ENCODE data around the gene EFHD2.
"Not testable (repeated sequence)": the region's sequence is repeated elsewhere in the genome, so short reads cannot be mapped to it uniquely, and the experiment has no call there.

The EFHD2 gene

DNA sequence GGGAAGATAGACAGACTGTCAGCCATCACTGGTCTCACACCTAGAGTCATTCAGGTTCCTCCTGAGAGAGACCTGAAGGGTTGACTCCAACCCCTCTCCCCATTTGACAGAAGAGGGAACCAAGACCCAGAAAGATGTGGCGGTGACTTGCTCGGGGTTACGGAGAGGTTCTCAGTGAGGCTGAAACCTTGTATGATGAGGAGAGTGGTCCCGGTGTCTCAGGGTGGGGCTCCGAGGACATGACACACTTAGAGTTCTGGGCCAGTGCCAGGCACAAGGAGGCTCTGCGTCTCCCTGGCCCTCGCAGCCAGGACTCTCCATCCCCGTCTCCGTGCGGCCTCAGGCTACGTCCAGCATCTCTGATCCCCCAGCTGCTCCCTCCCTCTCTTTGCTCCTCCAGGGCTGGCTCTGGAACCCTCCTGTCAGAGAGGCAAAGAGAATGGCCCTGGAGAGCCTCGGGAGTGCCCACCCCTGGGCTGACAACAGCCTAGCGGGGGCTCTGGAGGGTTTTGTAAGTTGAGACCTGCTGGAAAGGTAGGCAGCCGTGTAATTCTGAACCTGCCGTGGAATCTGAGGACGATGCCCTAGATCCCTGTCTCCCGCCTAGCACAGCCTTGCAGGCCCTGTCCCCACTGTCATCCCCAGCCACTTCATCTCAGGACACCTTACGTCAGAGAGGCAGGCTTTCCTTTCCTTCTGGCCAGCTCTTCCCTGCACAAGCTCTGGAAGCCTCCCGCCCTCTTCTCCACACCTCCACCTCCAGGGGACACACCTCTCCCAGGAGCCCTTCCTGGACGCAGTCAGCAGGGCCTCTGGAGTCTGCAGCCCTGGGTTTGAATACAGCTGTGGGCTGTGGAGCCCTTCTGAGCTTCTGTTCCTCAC lies 4.1 kb downstream of the EFHD2 start:
- DNase-seq, result no peak

DNA sequence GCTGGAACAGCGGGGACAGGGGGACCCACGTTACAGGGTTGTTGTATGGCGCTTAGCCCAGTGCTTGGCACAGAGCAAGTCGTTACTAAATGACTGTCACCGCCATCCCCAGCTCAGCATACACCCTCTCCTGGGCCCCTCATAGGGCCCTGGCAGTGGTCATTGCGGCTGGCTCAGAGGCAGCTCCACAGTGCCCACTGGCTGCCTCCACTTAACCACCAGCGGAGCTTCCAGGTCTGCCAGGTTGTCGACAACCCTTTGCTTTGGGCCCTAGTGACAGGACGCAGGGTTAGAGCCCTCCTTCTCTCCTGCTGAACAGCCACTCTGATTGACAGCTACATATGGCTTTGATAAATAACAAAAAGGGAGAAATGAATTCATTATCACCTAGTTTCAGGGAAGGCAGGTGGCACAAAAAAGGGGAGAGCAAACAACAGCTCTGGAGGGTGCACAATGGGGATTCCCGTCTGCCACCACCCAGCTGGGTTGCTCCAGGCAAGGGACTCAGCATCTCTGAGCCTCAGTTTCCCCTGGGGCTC lies 4.8 kb downstream of the EFHD2 start:
- DNase-seq, result no peak

DNA sequence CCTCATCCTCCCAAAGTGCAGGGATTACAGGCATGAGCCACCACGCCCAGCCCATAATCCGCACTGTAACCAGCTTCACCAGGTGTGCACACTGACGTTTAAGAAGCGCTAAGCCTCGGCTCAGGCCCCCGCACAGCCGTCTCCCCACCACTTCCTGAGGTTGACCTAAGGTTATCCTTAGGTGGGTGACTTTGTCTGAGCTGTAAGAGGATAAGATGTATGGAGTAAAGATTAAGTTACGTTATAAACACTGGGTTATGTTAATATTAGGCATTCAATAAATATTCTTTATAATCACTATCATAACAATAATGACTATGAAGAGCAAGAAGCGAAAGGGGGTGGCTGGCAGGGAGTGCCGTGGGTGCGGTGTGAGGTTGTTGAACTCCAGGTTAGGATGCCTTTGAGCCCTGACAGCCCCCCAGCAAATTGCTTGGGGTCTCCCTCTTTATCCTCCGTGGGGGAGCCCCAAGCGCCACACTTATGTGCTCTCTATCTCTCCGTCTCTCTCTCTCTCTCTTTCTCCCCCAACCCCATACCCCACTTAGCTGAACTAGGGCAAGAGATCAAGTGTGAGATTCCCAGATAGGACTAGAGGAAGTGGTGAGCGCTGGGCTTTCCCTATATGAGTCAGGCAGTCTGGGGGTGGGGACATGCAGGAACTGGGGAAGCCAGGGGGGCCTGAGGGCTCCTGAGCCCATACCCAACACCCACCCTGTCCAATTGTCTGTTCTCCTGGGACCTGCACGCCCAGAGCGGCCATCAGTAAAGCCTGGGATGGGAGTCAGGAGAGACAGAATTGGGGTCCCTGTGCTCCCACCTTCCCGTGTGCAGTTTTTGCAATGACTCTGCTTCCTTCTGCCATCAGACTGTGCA lies 7.6 kb downstream of the EFHD2 start:
- DNase-seq, result no peak

DNA sequence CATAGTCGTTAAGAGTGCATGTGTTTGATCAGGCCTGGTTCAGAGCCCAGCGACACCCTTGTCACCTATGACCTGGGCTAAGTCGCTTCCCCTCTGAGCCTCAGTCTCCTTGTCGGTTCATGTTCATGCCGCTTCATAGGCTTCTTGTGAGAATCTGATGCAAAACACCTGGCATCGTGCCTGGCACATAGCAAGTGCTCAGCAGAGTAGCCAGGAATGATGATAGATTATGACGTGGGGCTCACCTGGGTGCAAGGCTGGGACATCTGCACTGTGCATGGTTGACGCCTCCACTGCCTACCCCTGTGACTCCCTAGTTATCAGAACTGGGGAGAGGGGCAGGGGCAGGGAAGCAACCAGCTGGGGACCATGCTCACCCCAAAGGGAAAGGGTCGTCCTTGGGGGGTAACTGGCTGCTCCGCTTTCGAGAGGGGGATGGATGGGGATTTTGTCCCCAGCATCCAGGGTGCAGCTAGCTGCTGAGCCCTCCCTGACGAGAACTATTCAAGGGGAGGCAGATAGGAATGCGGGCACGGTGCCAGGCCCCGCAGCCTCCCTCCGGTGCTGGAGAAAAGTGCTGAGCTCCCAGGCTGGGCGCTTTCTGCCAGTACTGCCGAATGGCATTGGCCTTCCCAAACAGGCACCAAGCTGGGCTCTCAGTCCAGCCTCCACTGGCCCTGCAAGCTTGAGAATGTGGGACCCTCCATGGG lies 9.3 kb downstream of the EFHD2 start:
- peak in 1 of 2 experiments; percentile 16 for DNase-seq

DNA sequence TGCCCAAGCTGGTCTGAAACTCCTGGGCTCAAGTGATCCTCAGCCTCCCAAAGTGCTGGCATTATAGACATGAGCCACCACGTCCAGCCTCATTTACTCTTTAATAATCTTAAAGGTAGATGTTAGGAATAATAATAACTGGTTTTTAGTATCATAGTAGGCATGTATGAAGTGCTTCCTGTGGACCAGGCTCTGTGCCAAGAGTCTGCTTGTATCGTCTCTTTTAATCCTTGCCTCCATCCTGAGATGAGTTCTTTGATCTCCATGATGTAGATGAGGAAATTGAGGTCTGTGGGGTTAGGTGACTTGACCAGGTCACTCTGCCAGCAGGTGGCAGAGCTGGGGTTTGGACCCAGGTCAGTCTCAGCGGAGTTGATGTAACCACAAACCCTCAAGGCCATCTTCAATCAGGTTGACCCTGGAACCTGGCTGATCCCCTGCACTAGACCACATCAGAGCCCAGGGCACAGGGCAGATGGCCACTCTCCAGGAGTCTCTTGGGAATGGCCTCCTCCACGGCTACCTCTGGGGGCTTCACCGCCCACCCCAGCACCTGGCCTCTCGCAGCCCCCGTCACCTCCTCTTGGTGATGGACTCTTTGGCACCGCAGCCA lies 11.3 kb downstream of the EFHD2 start:
- DNase-seq, result no peak

DNA sequence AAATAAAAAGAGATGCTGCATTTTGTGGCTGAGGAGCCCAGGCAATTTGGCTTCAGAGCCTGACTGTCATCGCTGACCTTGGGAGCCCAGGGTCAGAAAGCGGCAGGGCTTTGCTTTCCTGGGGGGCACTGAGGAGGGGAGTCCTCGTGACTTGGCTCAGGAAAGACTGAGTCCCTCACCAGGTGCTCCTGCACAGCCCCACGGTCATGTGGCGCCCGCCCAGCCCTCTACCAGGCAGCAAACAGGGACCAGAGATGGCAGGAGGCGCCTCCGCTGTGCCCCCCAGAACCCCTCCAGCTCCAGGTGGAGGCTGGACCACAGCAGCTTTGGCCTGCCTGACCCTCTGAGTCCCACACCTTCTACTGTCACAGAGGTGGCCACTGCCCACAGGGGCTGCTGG lies 13.2 kb downstream of the EFHD2 start:
- no peak for DNase-seq

DNA sequence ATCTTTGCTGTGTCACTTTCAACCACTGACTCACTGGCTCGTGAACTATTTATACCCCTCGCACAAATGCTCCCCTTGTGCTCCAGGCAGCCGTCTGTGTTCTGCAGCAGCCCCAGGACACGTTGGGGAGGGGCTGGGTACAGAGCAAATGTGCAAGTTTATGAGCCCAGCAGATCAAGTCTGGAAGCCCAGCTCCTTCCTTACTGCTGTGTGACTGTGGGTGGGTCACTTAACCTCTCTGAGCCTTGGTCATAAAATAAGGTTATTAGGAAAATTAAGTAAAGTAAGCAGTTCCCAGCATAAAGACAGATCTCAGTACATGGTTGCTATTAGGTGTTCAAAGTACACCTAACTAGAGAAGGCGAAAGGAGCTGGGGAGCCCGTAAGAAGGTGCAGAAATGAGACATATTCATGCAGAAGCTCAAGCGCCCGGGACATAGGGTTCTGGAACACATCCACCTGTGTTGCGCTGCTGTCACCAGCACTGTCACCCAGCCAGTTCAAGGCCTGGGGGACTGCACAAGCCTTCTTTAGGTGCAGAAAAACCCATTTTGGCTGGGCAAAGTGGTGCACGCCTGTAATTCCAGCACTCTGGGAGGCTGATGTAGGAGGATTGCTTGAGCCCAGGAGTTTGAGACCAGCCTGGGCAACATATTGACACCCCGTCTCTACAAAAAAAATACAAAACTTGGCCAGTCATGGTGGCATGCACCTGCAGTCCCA lies 13.8 kb downstream of the EFHD2 start:
- no peak for DNase-seq

DNA sequence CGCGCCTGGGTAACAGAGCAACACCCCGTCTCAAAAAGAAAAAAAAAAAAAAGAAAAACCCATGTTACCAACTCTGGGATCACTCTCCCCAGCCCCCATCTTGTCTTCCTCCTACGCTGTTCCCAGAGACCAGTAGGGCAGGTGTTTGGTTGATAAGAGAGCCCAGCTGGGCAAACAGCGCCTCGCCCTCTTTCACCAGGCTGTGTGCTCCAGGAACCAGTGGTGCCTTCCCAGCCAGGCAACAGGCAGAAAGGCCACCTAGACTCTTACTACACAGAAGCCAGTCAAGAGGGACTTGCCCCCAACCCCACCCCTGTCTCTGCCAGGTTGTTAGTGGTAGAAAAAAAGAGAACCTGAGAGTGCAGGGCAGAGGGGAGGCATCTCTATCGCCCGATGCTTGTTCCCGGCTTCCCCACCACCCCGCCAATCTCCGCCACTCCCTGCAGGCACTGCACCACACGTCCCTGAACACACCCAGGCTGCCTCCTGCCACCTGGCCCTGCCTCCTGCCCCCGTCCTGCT lies 14.5 kb downstream of the EFHD2 start:
- DNase-seq, result peak; percentile 95 to 96

DNA sequence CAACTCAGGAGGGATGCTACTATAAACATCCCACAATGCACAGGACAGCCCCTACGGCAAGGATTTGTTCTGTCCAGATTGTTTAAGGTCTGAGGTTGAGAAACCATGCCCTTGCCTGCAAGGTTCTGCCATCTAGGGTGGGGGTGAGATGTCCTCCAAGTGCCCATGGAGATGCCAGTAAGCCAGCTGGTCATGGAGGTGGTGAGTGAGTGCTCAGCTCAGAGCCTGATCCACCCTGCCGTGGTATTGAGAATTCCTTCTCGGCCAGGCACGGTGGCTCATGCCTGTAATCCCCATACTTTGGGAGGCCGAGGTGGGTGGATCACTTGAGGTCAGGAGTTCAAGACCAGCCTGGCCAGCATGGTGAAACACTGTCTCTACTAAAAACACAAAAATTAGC lies 15.3 kb downstream of the EFHD2 start:
- DNase-seq, result no peak

DNA sequence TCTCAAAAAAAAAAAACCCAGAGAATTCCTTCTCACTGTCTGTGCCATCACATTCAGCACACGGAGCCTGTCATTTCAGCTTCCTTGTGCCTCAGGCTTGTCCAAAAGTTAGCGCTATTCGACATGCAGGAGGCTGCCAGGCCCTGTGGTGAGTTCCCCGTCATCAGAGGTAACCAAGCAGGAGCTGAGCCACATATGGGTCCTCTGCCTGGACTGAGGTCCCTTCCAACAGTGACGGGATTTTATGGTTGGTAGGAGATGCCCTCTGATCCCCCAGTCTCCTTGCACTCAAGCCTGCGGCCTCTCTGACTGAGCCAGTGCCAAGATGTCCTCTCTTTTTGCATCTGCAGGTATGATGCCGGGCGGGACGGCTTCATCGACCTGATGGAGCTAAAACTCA lies 15.8 kb downstream of the EFHD2 start:
- DNase-seq, result no peak

DNA sequence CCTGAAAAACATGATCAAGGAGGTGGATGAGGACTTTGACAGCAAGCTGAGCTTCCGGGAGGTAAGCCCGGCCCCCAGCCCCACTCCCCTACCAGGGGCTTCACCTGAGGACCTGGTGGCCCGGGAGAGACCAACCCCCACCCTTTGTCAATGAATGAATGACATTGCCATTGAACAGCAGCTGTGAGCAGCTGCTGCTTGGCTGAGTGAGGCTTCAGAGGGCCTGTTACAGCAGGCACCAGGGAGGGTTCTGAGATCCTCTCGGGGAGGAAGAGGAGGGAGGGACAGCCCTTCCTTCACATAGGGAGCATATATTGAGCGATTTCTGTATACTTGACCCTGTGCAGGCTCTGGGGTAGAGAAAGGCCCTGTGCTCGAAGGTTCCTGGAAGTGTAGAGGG lies 16.3 kb downstream of the EFHD2 start:
- DNase-seq, result peak in 1 of 2 experiments; percentile 27

DNA sequence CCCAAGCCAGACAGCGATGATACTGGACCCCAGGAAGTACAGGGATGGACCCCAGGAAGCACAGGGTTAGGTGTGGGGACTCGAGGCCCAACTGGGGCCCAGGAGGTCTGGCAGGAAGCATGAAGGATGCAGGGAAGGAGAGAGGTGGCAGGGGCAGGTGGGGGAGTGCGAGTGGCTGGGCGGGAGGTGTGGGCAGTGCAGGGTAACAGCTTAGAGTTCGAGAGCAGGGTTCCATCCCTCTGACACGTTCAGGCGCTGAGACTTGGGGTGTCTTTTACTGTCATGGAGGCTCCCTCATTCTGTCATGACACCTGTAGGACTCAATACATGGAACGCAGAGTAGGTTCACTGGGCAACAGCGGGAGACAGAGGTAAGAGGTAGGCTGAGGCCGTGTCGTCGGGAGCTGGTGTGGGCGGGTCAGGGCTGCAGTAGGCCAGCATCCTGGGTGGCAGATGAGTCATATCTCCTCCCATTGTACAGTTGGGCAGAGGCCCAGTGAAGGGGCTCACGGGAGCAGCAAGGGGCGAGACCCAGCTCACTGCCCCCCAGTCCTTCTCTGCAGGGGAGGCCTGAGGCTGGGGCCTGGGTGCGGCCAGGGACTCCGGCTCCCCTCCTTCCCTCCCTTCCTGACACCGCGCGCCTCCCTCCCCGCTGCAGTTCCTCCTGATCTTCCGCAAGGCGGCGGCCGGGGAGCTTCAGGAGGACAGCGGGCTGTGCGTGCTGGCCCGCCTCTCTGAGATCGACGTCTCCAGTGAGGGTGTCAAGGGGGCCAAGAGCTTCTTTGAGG lies 17.0 kb downstream of the EFHD2 start:
- DNase-seq, result no peak

DNA sequence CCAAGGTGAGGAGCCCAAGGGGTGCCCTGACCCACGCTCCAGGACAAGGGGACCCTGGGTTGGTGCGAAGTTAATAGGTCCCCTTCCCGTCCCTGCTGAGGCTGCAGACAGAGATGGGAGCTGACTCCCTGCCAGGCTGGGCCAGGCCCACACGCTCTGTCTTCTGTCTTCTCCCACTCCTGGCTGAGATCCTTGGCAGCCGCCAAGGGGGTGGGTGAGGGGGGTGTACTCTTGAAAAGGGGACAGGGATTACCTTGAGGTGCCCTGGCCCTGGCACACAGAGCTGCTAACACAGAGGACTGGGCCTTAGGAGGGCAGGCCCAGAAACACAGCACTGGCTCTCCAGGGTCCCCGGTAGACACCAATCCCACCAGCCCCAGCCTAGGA lies 17.6 kb downstream of the EFHD2 start:
- no peak for DNase-seq

DNA sequence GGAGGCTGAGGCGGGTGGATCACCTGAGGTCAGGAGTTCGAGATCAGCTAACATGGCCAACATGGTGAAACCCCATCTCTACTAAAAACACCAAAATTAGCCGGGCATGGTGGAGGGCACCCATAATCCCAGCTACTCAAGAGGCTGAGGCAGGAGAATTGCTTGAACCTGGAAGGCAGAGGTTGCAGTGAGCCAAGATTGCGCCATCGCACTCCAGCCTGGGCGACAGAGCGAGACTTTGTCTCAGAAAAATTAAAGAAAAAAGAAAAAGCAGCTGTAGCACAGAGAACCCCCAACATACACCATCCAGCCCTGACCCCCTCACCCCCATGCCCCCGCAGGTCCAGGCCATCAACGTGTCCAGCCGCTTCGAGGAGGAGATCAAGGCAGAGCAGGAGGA lies 18.6 kb downstream of the EFHD2 start:
- not testable (repeated sequence) for DNase-seq

DNA sequence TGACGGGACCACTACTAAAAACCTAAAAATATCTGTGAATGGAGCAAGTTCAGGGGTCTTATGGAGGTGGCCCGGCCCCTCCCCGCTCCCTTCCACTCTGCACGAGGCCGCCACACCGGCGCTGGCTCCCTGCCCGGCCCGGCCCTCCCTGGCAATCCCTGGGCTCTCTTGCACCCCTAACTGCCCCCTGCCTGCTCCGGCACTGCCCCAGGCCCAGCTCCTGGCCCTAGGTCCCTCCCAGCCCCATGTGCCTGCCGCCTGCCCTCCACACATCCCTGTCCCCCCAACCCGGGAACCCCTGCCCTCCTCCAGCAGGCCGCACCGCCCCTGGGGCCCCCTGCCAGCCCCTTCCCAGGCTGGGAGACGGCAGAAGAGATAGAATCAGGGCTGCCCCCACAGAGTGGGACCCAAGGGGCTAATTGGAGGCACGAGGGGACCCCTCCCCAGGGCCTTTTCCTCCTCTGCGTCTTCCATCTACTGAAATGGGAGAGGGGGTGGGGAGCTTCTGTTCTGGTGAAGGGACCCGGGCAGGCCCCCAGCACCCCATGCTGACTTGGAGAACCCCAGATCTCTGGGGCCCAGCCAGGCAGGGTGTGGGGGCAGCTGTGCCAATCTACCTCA lies 19.2 kb downstream of the EFHD2 start:
- no peak for DNase-seq

DNA sequence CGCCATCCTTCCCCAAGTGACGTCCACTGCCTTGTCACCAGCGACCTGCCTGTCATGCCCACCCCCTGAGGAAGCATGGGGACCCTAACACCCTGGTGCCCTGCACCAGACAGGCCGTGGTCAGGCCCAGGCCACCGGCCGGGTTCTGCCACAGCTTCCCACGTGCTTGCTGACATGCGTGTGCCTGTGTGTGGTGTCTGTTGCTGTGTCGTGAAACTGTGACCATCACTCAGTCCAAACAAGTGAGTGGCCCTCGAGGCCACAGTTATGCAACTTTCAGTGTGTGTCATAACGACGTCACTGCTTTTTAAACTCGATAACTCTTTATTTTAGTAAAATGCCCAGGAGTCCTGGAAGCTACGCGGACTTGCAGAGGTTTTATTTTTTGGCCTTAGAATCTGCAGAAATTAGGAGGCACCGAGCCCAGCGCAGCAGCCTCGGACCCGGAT lies 20.0 kb downstream of the EFHD2 start:
- no peak for DNase-seq

DNA sequence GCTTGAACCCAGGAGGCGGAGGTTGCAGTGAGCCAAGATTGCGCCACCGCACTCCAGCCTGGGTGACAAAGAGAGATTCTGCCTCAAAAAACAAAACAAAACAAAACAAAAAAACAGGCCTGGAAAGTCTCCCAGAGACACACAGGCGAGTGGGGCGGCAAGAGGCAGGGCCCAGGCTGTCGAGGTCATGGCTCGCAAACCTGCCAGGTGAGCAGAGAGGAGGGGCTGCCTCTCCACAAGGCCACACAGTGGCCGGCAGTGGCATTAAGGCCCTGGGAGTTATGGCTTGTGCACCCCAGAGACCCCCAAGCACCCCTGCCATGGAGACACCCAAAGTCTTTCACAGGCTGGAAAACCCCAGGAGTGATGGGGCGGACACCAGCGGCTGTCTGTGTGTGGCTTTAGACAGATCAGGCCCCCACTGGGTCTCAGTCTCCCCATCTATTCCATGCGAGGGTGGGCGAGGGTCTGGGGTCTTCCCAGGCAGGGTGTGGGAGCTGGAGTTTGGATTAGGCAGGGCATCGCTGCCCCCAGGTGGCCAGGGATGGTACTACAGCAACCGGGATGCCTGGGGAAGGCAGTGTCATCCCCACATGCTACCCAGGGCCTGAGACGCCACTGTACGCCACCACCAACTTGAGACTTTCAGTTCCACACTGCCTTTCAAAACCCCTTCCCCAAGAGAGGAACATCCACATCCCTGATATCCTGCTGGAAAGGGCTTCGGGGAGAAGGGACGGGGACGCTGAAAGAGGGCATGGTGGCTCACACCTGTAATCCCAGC lies 21.3 kb downstream of the EFHD2 start:
- DNase-seq, result peak; percentile 34 to 40

DNA sequence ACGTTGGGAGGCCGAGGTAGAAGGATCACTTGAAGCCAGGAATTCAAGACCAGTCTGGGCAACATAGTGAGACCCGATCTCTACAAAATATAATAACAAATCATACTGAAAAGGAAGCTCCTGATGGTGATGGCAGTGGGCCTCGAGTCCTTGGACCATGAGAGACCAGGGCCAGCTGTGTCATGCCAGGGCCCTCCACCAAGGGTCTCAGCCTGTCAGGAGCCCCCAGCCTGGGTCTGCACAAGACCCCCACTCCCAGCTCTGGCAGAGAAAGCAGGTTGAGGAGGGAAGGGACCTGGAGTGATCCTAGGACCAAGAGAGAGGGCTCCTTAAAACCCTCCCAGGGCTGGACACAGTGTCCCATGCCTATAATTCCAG lies 21.9 kb downstream of the EFHD2 start:
- no peak for DNase-seq

DNA sequence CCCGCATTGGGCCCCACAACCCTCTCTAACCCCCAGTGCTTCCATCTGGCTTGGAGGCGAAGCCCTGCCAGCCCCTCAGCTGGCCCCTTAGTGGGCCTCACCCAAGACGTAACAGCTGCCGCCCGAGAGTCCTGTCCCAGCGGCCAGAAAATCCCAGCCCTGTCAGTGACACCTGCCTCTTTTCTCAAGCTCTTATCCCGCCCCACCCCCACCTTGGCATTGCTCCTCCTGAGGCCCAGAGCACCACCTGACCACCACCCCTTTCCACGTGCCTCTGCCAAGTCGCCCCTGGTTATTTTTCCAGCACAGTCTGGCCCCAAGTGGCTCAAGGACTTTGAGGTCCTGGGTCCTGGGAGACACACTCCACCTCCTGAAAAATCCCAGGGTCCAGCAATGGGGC lies 22.6 kb downstream of the EFHD2 start:
- DNase-seq, result peak in 1 of 2 experiments; percentile 28

All from SHP77 (cell line).